H1 (cell line): ENCODE measurements around the gene SLC23A2. TPM values are rescaled to one million over a fixed set of nuclear protein-coding genes. Genes with fewer than 3 reads are reported as not detected.

ENCODE experiments used
- BCL11A ChIP-seq, 2 experiments: IDR thresholded peaks; one replicate each; pipeline ENCODE4 v1.6.1; 2011; ENCODE audit warnings: low read depth in 2 of 2, low read length in 2 of 2, mild to moderate bottlenecking in 2 of 2
- EP300 ChIP-seq, 2 experiments: IDR thresholded peaks; 1 replicate in 1 of 2; 2 replicates in 1 of 2; pipeline ENCODE4 v1.6.1; 2011 to 2012; ENCODE audit warnings: low read depth in 2 of 2, low read length in 2 of 2, mild to moderate bottlenecking in 2 of 2, borderline replicate concordance in 1 of 2, inconsistent platforms in 1 of 2, moderate library complexity in 1 of 2
- KDM4A ChIP-seq: IDR thresholded peaks from one replicate; pipeline ENCODE4 v1.7.1; 2012; ENCODE audit warnings: low read depth, mild to moderate bottlenecking, moderate library complexity, low read length, inconsistent platforms; ENCODE audit not compliant: severe bottlenecking
- KDM5A ChIP-seq: fragments of 200-600 bp; IDR thresholded peaks from 2 replicates; pipeline ENCODE4 v1.7.1; 2012; ENCODE audit warnings: mild to moderate bottlenecking, low read length, inconsistent platforms, mixed read lengths
- RXRA ChIP-seq: IDR thresholded peaks from 2 replicates; pipeline ENCODE4 v1.6.1; 2011; ENCODE audit warnings: low read depth, mild to moderate bottlenecking, low read length, moderate library complexity; ENCODE audit not compliant: insufficient read depth
- SP4 ChIP-seq: IDR thresholded peaks from 2 replicates; pipeline ENCODE4 v1.6.1; 2012; ENCODE audit warnings: low read length, inconsistent platforms
- polyA plus RNA-seq, 7 experiments: library from polyadenylated mRNA; depleted of rRNA in 3 of 7; stranded (reverse) in 5 of 7; unstranded in 2 of 7; fragments of >200 nt in 5 of 7; fragments of 200-250 nt in 2 of 7; gene quantifications; 1 replicate in 5 of 7; 2 replicates in 1 of 7; 4 replicates in 1 of 7; pipeline versions ENCODE4 v1.2.1 to v1.2.3, GENCODE V29; 2011 to 2013; ENCODE audit warnings: missing spikeins in 2 of 7, mixed read lengths in 2 of 7
- total RNA-seq: library from RNA; stranded (reverse); fragmentation: NEBNext Ultra II Directional; extraction: Animal tissue kit (Norgen Biotek cat#: 25700); gene quantifications from 2 replicates; pipeline ENCODE4 v1.2.1, GENCODE V29; 2021
- TF ChIP-seq, protein P1 (sequence below): fragments of 300-600 bp; sonication (generic); IDR thresholded peaks from 2 replicates; pipeline ENCODE4 v1.7.1; 2012; ENCODE audit warnings: low read length, moderate library complexity, mild to moderate bottlenecking, inconsistent platforms; ENCODE audit not compliant: insufficient replicate concordance
- TF ChIP-seq, protein P2 (sequence below): IDR thresholded peaks from 2 replicates; pipeline ENCODE4 v1.6.1; 2011; ENCODE audit warnings: low read length, improper control_type of control experiment

The SLC23A2 gene
- total and polyA plus RNA-seq, 2 of the 8 experiments (the other 6 are each of a cell fraction or from before 2014, with no cell fraction given), result 17.0 to 18.6 TPM

DNA sequence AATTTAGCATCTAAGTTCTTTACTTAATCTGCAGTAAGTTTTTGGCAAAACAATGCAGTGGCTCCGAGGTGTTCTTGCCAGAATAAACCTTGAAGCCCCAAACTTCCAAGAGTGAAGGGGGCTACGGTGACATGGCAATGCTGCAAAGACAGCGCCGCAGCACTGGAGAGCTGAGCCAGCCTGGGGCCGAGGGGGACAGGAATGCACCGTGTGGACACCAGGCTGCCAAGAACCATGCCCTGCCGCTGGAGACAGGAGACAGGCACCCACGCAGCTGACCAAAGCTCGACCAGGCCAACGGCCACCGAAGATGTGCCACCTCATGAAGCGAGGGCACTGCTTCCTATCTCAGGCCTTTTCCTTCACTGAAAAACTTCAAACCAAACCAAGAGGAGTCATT, 146.2 kb downstream of the SLC23A2 start (continued):
- TF ChIP-seq, protein P1, sequence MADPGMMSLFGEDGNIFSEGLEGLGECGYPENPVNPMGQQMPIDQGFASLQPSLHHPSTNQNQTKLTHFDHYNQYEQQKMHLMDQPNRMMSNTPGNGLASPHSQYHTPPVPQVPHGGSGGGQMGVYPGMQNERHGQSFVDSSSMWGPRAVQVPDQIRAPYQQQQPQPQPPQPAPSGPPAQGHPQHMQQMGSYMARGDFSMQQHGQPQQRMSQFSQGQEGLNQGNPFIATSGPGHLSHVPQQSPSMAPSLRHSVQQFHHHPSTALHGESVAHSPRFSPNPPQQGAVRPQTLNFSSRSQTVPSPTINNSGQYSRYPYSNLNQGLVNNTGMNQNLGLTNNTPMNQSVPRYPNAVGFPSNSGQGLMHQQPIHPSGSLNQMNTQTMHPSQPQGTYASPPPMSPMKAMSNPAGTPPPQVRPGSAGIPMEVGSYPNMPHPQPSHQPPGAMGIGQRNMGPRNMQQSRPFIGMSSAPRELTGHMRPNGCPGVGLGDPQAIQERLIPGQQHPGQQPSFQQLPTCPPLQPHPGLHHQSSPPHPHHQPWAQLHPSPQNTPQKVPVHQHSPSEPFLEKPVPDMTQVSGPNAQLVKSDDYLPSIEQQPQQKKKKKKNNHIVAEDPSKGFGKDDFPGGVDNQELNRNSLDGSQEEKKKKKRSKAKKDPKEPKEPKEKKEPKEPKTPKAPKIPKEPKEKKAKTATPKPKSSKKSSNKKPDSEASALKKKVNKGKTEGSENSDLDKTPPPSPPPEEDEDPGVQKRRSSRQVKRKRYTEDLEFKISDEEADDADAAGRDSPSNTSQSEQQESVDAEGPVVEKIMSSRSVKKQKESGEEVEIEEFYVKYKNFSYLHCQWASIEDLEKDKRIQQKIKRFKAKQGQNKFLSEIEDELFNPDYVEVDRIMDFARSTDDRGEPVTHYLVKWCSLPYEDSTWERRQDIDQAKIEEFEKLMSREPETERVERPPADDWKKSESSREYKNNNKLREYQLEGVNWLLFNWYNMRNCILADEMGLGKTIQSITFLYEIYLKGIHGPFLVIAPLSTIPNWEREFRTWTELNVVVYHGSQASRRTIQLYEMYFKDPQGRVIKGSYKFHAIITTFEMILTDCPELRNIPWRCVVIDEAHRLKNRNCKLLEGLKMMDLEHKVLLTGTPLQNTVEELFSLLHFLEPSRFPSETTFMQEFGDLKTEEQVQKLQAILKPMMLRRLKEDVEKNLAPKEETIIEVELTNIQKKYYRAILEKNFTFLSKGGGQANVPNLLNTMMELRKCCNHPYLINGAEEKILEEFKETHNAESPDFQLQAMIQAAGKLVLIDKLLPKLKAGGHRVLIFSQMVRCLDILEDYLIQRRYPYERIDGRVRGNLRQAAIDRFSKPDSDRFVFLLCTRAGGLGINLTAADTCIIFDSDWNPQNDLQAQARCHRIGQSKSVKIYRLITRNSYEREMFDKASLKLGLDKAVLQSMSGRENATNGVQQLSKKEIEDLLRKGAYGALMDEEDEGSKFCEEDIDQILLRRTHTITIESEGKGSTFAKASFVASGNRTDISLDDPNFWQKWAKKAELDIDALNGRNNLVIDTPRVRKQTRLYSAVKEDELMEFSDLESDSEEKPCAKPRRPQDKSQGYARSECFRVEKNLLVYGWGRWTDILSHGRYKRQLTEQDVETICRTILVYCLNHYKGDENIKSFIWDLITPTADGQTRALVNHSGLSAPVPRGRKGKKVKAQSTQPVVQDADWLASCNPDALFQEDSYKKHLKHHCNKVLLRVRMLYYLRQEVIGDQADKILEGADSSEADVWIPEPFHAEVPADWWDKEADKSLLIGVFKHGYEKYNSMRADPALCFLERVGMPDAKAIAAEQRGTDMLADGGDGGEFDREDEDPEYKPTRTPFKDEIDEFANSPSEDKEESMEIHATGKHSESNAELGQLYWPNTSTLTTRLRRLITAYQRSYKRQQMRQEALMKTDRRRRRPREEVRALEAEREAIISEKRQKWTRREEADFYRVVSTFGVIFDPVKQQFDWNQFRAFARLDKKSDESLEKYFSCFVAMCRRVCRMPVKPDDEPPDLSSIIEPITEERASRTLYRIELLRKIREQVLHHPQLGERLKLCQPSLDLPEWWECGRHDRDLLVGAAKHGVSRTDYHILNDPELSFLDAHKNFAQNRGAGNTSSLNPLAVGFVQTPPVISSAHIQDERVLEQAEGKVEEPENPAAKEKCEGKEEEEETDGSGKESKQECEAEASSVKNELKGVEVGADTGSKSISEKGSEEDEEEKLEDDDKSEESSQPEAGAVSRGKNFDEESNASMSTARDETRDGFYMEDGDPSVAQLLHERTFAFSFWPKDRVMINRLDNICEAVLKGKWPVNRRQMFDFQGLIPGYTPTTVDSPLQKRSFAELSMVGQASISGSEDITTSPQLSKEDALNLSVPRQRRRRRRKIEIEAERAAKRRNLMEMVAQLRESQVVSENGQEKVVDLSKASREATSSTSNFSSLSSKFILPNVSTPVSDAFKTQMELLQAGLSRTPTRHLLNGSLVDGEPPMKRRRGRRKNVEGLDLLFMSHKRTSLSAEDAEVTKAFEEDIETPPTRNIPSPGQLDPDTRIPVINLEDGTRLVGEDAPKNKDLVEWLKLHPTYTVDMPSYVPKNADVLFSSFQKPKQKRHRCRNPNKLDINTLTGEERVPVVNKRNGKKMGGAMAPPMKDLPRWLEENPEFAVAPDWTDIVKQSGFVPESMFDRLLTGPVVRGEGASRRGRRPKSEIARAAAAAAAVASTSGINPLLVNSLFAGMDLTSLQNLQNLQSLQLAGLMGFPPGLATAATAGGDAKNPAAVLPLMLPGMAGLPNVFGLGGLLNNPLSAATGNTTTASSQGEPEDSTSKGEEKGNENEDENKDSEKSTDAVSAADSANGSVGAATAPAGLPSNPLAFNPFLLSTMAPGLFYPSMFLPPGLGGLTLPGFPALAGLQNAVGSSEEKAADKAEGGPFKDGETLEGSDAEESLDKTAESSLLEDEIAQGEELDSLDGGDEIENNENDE, result no peak
- TF ChIP-seq KDM5A, result no peak
- no peak for TF ChIP-seq RXRA
- no peak for TF ChIP-seq SP4
- no peak for TF ChIP-seq BCL11A (IDR thresholded peaks at IDR 0.05; ENCODE audit: low read depth in 2 of 2, low read length in 2 of 2)
- TF ChIP-seq EP300 (IDR thresholded peaks at IDR 0.05; ENCODE audit: borderline replicate concordance in 1 of 2, low read depth in 2 of 2, low read length in 2 of 2), result no peak
- TF ChIP-seq, protein P2, sequence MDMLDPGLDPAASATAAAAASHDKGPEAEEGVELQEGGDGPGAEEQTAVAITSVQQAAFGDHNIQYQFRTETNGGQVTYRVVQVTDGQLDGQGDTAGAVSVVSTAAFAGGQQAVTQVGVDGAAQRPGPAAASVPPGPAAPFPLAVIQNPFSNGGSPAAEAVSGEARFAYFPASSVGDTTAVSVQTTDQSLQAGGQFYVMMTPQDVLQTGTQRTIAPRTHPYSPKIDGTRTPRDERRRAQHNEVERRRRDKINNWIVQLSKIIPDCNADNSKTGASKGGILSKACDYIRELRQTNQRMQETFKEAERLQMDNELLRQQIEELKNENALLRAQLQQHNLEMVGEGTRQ, result no peak
- TF ChIP-seq KDM4A, result no peak
